KBM-7 (cell line): Measurements from ENCODE around the gene C19orf25.
A peak's percentile ranks its signal among the peaks of the same experiment; 100 is the strongest.
"Not testable (repeated sequence)": the region's sequence is repeated elsewhere in the genome, so short reads cannot be mapped to it uniquely, and the experiment has no call there.

Source experiments
- DNase-seq: peaks from one replicate; pipeline ENCODE4 v3.0.0-alpha.2; 2015
- in situ Hi-C: fragments of 300-500 bp; cut with MboI; formaldehyde crosslinking; loops from 2 replicates; pipeline ENCODE4 v1.14.3; 2020; ENCODE audit warnings: low sequenced_read_pairs, low pct_unique_long_range_greater_than_20kb, mixed read lengths

The C19orf25 gene

DNA sequence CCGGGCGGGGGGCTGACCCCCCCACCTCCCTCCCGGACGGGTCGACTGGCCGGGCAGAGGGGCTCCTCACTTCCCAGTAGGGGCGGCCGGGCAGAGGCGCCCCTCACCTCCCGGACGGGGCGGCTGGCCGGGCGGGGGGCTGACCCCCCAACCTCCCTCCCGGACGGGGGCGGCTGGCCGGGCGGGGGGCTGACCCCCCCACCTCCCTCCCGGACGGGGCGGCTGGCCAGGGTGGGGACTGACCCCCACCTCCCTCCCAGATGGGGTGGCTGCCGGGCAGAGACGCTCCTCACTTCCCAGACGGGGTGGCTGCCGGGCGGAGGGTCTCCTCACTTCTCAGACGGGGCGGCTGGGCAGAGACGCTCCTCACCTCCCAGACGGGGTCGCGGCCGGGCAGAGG, 20.2 kb upstream of the C19orf25 start:
- in situ Hi-C loops, result not testable (repeated sequence)

GRCh38 chr19:1497578-1498235, 18.7 kb upstream of the C19orf25 start:
- in situ Hi-C loops, result no loop called here
- no peak for DNase-seq

More for the DNA sequence above, 20.2 kb upstream of the C19orf25 start:
- DNase-seq, result not testable (repeated sequence)

DNA sequence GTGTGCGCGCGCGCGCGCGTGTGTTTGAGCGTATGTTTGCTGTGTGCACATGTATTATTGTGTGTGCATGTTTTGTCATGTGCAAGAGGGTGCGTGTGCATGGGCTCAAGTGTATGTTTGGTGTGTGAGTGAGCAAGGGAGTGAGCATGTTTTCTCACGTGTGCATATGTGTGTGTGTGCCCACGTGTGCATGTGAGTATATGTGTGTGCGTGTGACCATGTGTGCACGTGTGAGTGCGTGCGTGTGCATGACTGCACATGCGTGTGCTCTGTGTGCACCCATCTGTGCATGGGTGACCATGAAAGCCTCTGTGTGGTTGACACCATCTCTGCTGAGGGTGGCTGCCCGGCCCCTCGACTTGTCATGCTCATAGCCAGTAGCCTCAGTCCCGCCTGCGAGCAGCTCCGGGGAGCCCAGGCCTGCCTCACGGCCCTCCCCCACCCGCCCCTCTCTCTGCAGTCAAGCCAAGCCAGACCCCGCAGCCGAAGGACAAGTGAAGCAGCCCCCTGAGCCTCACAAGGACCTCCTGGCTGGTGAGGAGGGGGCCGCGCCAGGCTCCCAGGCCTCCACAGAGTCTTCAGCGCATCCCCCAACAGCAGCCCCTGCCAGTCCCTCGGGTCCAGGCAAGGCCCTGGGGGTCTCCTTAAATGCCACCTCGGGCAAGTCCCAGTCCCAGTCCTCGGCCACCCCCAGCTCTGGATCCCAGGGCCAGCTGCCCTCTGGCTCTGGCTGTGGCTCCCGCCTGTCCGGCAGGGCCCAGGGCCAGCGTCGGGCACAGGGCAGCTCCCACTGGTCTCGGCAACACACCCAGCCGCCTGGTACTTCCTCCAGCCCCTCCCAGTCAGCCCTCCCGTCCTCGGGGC, 17.9 kb upstream of the C19orf25 start:
- no peak for DNase-seq
- in situ Hi-C loops, result no loop called here

DNA sequence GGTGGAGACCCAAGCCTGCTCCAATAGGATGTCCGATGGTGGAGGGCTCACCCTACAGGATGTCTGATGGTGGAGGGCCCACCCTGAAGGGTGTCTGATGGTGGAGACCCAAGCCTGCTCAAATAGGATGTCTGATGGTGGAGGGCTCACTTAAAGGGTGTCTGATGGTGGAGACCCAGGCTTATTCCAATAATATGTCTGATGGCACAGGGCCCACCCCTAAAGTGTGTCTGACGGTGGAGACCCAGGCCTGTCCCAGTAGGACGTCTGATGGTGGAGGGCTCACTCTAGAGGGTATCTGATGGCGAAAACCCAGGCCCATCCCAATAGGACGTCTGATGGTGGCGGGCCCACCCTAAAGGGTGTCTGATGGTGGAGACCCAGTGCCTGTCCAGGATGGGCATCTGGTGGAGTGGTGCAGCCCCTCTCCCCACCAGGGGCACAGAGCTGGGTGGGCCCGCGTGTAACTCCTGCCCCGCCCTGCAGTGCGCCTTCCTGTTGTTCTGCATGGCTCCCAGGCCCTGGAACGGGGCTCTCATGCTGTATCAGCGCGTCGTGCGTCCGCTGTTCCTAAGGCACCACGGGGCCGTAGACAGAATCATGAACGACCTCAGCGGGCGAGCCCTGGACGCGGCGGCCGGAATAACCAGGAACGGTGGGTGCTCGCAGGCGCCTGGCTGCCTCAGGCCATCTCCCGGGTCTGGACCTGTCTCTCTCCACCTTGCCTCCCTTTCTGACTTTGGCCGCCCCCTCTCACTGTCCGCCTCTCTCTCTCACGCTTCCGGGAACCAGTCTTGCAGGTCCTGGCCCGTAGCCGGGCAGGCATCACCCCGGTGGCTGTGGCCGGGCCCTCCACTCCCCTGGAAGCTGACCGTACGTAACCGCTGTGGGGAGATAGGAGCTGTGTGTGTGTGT, 17.0 kb upstream of the C19orf25 start:
- in situ Hi-C loops, result no loop called here
- no peak for DNase-seq

GRCh38 chr19:1495051-1495798, 16.2 kb upstream of the C19orf25 start:
- no peak for DNase-seq
- in situ Hi-C loops, result no loop called here

DNA sequence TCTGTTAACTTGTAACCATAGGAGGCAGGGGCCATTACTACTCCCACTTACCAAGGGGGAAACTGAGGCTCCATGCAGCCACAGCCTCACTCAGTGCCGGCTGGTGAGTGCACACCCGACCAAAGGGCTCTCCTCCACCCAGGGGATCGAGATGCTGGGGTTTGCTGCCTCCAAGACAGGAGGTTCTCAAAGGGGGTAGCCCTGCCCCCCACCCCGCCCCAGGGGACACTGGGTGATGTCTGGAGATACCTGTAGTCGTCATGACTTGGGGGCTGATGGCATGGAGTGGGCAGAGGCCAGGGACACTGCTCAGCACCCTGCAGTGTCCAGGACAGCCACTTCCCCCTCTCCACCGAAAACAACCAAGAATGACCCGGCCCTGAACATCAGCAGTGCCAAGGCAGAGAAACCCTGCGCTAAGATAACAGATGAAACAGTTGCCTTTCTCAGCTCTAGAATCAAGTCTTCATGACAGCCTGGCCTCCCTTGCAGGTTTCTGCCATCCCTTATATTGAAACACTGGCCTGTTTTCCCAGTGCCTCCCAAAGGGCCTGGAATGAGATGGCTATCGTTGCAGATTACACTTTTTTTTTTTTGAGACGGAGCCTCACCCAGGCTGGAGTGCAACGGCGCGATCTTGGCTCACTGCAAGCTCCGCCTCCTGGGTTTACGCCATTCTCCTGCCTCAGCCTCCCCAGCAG, 15.2 kb upstream of the C19orf25 start:
- DNase-seq, result no peak
- in situ Hi-C loops, result no loop called here

DNA sequence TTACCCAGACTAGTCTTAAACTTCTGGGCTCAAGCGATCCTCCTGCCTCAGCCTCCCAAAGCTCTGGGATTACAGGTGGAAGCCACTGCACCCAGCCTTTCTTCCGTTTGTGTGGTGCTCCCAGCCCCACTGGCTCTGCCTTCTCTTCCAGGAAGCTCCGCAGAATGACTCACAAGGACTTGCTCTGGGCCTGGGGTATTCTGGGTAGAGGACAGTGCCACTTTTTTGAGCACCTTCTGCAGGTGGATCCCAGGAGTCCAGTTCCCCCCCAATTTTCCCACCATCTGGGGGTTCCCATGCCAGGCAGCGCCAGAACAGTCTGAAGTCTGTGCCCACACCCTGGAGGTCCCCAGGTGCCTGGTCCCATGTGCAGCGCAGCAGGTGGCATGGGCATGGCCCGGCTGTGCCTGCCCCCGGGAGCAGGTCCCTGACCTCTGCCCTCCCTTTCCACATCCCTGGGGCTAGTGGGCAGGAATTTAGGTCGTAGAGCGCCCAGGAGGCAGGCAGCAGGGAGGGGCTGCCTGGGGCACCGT, 13.5 kb upstream of the C19orf25 start:
- no peak for DNase-seq
- in situ Hi-C loops, result no loop called here

DNA sequence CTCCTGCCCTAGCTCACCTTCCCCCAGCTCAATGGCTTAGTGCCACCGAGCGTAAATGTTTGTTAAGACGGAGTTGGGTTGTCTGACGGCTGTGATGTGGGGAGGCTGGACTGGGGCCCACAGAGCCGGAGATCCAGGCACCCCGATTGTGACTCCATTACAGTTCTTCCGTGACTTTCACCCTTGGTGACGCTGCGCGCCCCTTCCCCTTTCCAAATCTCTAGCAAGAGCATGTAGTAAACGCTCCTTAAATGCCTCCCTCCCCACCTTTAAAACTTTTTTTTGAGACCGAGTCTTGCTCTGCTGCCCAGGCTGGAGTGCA, 12.8 kb upstream of the C19orf25 start:
- no peak for DNase-seq
- in situ Hi-C loops, result no loop called here

DNA sequence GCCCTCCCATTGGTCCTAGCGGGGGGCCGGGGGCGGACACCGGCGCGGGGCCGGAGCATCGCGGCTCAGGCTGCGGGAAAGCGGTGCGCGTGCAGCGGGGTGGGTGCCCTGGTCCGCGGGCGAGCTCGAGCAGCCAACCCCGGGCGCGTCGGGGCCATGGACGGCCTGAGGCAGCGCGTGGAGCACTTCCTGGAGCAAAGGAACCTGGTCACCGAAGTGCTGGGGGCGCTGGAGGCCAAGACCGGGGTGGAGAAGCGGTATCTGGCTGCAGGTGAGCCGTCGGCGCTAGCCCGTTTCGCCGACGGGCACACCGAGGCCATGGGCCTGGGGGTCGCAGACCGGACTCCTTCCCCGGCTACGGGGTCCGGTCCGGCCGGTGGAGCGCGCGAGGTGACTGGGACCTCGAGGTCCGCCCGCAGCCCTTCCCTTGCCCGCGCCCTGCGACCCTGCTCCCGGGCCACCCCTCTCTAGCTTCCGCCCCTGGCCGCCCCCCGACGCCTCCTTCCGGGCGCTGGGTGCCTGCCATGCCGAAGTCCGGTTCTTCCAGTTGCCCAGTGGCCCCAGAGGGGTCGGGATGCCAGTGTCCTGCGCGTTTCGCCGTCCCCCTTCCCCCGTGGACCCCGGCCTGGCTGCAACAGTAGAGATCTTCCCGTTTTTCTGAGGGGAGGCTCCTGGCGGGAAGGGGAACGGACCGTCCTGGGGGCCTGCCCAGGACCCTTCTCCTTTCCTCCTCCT, 12.3 kb upstream of the C19orf25 start, which contains the start of gene REEP6:
Gene REEP6 (plus strand): TSS at position 68 of the 735 bp plus-strand sequence. CDS start 89 bp downstream, at position 157.
- no peak for DNase-seq
- in situ Hi-C loops, result no loop called here

GRCh38 chr19:1490311-1491113, 11.5 kb upstream of the C19orf25 start, which contains the start of gene PCSK4:
TSS of gene PCSK4 (minus strand) at chr19:1490350. CDS start at chr19:1490346, 4 bp downstream.
- in situ Hi-C loops, result no loop called here

DNA sequence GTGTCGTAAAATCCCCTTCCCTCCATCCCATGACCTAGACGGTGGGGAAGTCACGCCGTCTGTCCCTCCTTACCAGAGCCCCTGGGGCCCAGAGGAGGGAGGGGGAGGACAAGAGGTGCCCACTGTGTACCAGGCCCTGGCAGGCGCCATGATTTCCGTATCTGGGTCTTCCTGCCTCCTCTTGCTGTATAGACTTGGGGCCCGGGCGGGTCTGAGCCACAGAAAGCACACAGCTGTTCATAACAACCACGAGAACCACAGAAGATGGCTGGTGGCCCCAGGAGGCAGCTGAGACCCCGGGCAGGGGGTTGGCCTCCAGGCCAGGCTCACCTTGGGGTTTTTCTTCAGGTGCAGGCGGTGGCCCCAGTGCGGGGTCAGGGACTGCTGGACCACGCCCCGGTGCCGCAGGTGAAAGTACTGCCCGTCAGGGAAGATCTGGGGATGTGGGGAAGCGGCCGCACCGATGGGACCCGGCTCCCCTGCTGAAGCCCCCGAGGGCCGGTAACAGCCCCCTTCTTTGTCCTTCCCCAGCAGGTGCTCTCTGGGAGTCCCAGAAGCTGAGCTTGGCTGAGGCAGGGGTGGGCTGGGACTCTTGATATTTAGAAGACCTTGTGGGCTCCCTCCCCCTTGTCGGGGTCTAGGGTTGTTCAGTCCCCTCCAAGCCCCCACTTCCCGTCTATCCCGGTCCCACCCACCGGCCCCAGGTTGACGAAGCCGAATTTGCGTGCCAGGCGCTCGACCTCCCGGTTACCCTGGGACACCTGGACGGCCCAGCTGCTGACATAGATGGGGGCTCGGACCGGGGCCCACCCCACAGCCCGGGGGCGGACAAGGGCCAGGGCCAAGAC, 10.7 kb upstream of the C19orf25 start:
- in situ Hi-C loops, result no loop called here
- no peak for DNase-seq

More at GRCh38 chr19:1490311-1491113, 11.5 kb upstream of the C19orf25 start, which contains the start of gene PCSK4:
- peak; percentile 98 for DNase-seq

DNA sequence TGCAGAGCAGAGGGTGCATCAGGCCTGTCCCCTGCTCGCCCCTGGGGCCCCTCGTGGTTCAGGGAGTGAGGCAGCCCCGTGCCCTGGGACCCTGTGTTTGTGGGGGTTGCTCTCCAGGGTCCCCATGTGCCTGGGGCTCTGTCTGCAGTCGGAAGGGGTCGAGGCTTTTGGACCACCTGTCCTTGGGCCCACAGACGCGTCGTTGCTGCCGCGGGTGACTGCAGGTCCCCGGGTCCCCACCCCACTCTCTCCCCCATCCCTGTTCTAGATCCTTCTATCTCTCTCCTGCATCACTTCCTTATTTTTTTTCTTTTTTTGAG, 9.2 kb upstream of the C19orf25 start:
- no peak for DNase-seq
- in situ Hi-C loops, result no loop called here

DNA sequence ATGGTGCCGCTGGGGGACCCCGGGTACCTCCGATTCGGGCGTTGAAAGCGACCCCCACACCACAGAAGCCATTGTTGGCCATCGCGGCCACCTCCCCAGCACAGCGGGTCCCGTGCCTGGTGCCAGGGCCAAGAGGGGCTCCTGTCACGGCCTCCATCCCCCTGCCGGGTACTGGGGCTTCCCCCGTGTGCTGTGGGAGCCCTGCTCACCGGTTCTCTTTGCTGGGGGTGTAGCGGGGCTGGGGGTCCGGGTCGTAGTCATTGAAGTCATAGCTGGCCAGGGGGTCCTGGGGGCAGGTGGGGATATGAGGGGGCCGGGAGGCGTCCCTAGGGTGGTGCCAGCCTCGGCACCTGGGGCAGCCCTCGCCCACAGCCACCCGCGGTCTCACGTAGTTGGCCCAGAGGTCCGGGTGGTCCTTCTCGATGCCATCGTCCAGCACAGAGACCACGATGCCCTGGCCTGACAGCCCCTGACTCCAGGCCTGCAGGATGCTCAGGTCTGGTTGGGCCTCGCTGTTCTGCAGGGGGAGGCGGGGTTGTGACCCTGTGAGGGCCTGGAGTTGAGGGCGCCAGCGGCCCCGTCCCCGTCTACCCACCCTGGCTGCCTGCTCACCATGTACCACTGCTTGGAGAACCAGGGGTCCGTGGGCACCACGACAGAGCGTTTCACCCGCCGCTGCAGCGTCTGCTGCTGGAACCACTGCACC, 8.7 kb upstream of the C19orf25 start:
- in situ Hi-C loops, result no loop called here
- DNase-seq, result no peak

GRCh38 chr19:1486720-1487575, 7.9 kb upstream of the C19orf25 start:
- no peak for DNase-seq
- in situ Hi-C loops, result no loop called here
